GM19099 (cell line): ENCODE data around the gene NPTXR.

Experiments used
- POLR2A ChIP-seq: IDR thresholded peaks from 3 replicates; pipeline ENCODE4 v1.6.1; 2011; ENCODE audit warnings: low read depth; ENCODE audit not compliant: insufficient read length; ENCODE audit errors: extremely low read depth

The NPTXR gene

GRCh38 chr22:38862375-38863329 is 18.8 kb upstream of the NPTXR start:
- TF ChIP-seq POLR2A, result no peak

GRCh38 chr22:38861927-38862326 is 18.1 kb upstream of the NPTXR start:
- no peak for TF ChIP-seq POLR2A

GRCh38 chr22:38861170-38861876 is 17.5 kb upstream of the NPTXR start:
- no peak for TF ChIP-seq POLR2A

- peak; percentile 26 for TF ChIP-seq POLR2A
Measured at GRCh38 chr22:38860283-38861169, 16.7 kb upstream of the NPTXR start.

GRCh38 chr22:38859581-38860282 is 15.9 kb upstream of the NPTXR start:
- no peak for TF ChIP-seq POLR2A

GRCh38 chr22:38858492-38858891 is 14.7 kb upstream of the NPTXR start:
- no peak for TF ChIP-seq POLR2A

- TF ChIP-seq POLR2A, result no peak
Measured at GRCh38 chr22:38853196-38853651, 9.4 kb upstream of the NPTXR start.

- TF ChIP-seq POLR2A, result no peak
Measured at GRCh38 chr22:38852522-38852921, 8.7 kb upstream of the NPTXR start.

GRCh38 chr22:38850941-38851849 is 7.4 kb upstream of the NPTXR start:
- TF ChIP-seq POLR2A, result no peak

- no peak for TF ChIP-seq POLR2A
Measured at GRCh38 chr22:38850399-38850798, 6.6 kb upstream of the NPTXR start.

- no peak for TF ChIP-seq POLR2A
Measured at GRCh38 chr22:38849811-38850210, 6.0 kb upstream of the NPTXR start.

GRCh38 chr22:38846412-38846811 is 2.6 kb upstream of the NPTXR start:
- TF ChIP-seq POLR2A, result no peak

- TF ChIP-seq POLR2A, result no peak
Measured at GRCh38 chr22:38845004-38845740, 1.3 kb upstream of the NPTXR start.
